GM12878 (cell line): Measurements from ENCODE around the gene UBE2E2. TPM values are rescaled to one million over a fixed set of nuclear protein-coding genes. Genes with fewer than 3 reads are reported as not detected.

Source experiments
- BMI1 ChIP-seq: fragments of 450-650 bp; IDR thresholded peaks from 2 replicates; pipeline ENCODE4 v1.6.1; 2016; ENCODE audit warnings: mild to moderate bottlenecking, moderate library complexity, borderline replicate concordance
- BRCA1 ChIP-seq: IDR thresholded peaks from 2 replicates; pipeline ENCODE4 v1.6.1; 2011; ENCODE audit warnings: low read depth, low read length, improper control_type of control experiment
- CBFB ChIP-seq: IDR thresholded peaks from 2 replicates; pipeline ENCODE4 v1.6.1; 2016; ENCODE audit warnings: antibody characterized with exemption, low read depth
- DPF2 ChIP-seq: fragments of 450-650 bp; IDR thresholded peaks from 2 replicates; pipeline ENCODE4 v1.6.1; 2017; ENCODE audit warnings: mild to moderate bottlenecking
- IKZF1 ChIP-seq: fragments of 450-650 bp; conservative IDR thresholded peaks from 2 replicates; pipeline ENCODE4 v1.6.1; 2017; ENCODE audit warnings: antibody characterized with exemption, mild to moderate bottlenecking
- LARP7 ChIP-seq: fragments of 450-650 bp; IDR thresholded peaks from 2 replicates; pipeline ENCODE4 v1.6.1; 2017; ENCODE audit warnings: mild to moderate bottlenecking
- MAX ChIP-seq: IDR thresholded peaks from 2 replicates; pipeline ENCODE4 v1.6.1; 2012; ENCODE audit warnings: low read depth, low read length, improper control_type of control experiment
- MEF2A ChIP-seq: IDR thresholded peaks from 2 replicates; pipeline ENCODE4 v1.6.1; 2011; ENCODE audit warnings: low read depth, mild to moderate bottlenecking, low read length, moderate library complexity; ENCODE audit not compliant: insufficient read depth
- MTA2 ChIP-seq: fragments of 450-650 bp; IDR thresholded peaks from 2 replicates; pipeline ENCODE4 v1.6.1; 2016; ENCODE audit warnings: low read depth, mild to moderate bottlenecking, moderate library complexity
- NFIC ChIP-seq: IDR thresholded peaks from 2 replicates; pipeline ENCODE4 v1.6.1; 2012; ENCODE audit warnings: low read depth, mild to moderate bottlenecking, inconsistent platforms, low read length, moderate library complexity
- NFYB ChIP-seq: IDR thresholded peaks from 2 replicates; pipeline ENCODE4 v1.6.1; 2011; ENCODE audit warnings: low read depth, mild to moderate bottlenecking, low read length, improper control_type of control experiment, moderate library complexity; ENCODE audit not compliant: insufficient read depth
- NR2C2 ChIP-seq: IDR thresholded peaks from 2 replicates; pipeline ENCODE4 v1.6.1; 2011; ENCODE audit warnings: borderline replicate concordance, low read depth; ENCODE audit not compliant: control insufficient read depth, insufficient read length
- POU2F2 ChIP-seq: IDR thresholded peaks from 3 replicates; pipeline ENCODE4 v1.6.1; 2011; ENCODE audit warnings: low read depth, mild to moderate bottlenecking, low read length, borderline replicate concordance
- PRDM15 ChIP-seq: fragments of 450-650 bp; formaldehyde crosslinking; IDR thresholded peaks from 2 replicates; pipeline ENCODE4 v1.4.0; 2020; ENCODE audit warnings: mild to moderate bottlenecking, moderate library complexity
- REST ChIP-seq: IDR thresholded peaks from 2 replicates; pipeline ENCODE4 v1.6.1; 2012; ENCODE audit warnings: mild to moderate bottlenecking, low read depth, low read length
- RUNX3 ChIP-seq: IDR thresholded peaks from 2 replicates; pipeline ENCODE4 v1.6.1; 2012; ENCODE audit warnings: low read length, inconsistent platforms
- SMAD5 ChIP-seq: IDR thresholded peaks from 2 replicates; pipeline ENCODE4 v1.6.1; 2016; ENCODE audit warnings: antibody characterized with exemption, low read depth
- STAT1 ChIP-seq: fragments of 450-650 bp; conservative IDR thresholded peaks from 2 replicates; pipeline ENCODE4 v1.6.1; 2014; ENCODE audit warnings: antibody characterized with exemption, mild to moderate bottlenecking
- ZBTB4 ChIP-seq: fragments of 450-650 bp; formaldehyde crosslinking; IDR thresholded peaks from 2 replicates; pipeline ENCODE4 v1.4.0; 2022; ENCODE audit warnings: mild to moderate bottlenecking, moderate library complexity
- polyA plus RNA-seq, 11 experiments: library from polyadenylated mRNA; depleted of rRNA in 4 of 11; unstranded in 6 of 11; stranded (reverse) in 5 of 11; fragments of >200 nt; fragmentation: Nextera tagmentation in 4 of 11; fragmentation: Illumina TruSeq in 1 of 11; extraction: Ambion mirVana in 4 of 11; extraction: Trizol in 1 of 11; gene quantifications; 1 replicate in 1 of 11; 2 replicates in 10 of 11; pipeline versions ENCODE4 v1.2.1 to v1.2.3, GENCODE V29; 2011 to 2016; ENCODE audit warnings: inconsistent platforms in 2 of 11, missing spikeins in 2 of 11, low read depth in 1 of 11
- total RNA-seq, 4 experiments: library from RNA; depleted of rRNA in 3 of 4; stranded (reverse); fragments of >200 nt in 3 of 4; fragmentation: Illumina TruSeq in 1 of 4; extraction: Trizol in 1 of 4; gene quantifications; 2 replicates each; pipeline versions ENCODE4 v1.2.1 to v1.2.3, GENCODE V29; 2013 to 2021

The UBE2E2 gene
- total and polyA plus RNA-seq, 10 of the 15 experiments (the other 5 are each of a cell fraction or from before 2014, with no cell fraction given): 8.7 to 71.0 (median 36.4) TPM

GRCh38 chr3:23430781-23431398 is 227.8 kb downstream of the UBE2E2 start (continued):
- no peak for TF ChIP-seq PRDM15 (CRISPR knock-in tag)
- peak; percentile 32; the same call in 1 of the 2 replicates for TF ChIP-seq MTA2
- TF ChIP-seq IKZF1: peak; percentile 45
- TF ChIP-seq LARP7: no peak
- peak; percentile 41; the same call in 1 of the 2 replicates for TF ChIP-seq MEF2A
- no peak for TF ChIP-seq DPF2
- no peak for TF ChIP-seq BRCA1
- no peak for TF ChIP-seq BMI1
- TF ChIP-seq REST: no peak
- no peak for TF ChIP-seq SMAD5
- TF ChIP-seq MAX: no peak
- TF ChIP-seq NFYB: no peak
- no peak for TF ChIP-seq NR2C2
- peak; percentile 39; the same call in 1 of the 2 replicates for TF ChIP-seq RUNX3
- TF ChIP-seq POU2F2: no peak
- no peak for TF ChIP-seq CBFB
- no peak for TF ChIP-seq ZBTB4 (CRISPR knock-in tag)
- TF ChIP-seq NFIC: peak; percentile 45
- TF ChIP-seq STAT1: no peak
